ENCODE data around the gene VTI1A.

DNA sequence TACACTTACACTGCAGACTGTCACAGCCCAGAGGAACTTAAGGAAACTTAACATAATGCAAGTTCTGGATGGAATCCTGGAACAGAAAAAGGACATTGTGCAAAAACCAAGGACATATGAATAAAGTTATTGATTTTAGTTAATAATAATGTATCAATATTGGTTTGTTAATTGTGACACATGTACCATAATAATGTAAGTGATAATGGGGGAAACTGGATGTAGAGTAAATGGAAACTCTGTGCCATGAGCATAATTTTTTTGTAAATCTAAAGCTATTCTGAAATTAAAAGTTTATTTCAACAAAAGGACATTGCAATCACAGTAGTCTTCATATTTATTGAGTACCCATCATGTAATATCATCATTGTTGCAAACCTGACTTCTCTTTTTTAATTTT, 107.2 kb downstream of the VTI1A start:
- TF ChIP-seq, protein P1, sequence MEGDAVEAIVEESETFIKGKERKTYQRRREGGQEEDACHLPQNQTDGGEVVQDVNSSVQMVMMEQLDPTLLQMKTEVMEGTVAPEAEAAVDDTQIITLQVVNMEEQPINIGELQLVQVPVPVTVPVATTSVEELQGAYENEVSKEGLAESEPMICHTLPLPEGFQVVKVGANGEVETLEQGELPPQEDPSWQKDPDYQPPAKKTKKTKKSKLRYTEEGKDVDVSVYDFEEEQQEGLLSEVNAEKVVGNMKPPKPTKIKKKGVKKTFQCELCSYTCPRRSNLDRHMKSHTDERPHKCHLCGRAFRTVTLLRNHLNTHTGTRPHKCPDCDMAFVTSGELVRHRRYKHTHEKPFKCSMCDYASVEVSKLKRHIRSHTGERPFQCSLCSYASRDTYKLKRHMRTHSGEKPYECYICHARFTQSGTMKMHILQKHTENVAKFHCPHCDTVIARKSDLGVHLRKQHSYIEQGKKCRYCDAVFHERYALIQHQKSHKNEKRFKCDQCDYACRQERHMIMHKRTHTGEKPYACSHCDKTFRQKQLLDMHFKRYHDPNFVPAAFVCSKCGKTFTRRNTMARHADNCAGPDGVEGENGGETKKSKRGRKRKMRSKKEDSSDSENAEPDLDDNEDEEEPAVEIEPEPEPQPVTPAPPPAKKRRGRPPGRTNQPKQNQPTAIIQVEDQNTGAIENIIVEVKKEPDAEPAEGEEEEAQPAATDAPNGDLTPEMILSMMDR (conservative IDR thresholded peaks at IDR 0.05; ENCODE audit: low read length) = no peak
- TF ChIP-seq EZH2phosphoT487 (IDR thresholded peaks at IDR 0.05; ENCODE audit: borderline replicate concordance) = no peak

Measured in Loucy (cell line).